Vagina (tissue), 2 donors: ENCODE measurements around the gene C6orf118. TPM values are rescaled to one million over a fixed set of nuclear protein-coding genes. Genes with fewer than 3 reads are reported as not detected.

Experiments
- DNase-seq, 2 donors: peaks; one replicate each; pipeline ENCODE4 v3.0.0-alpha.2; 2017; ENCODE audit errors: extremely low spot score in 2 of 2
- H3K27ac ChIP-seq: fragments of 200-600 bp; sonication (generic); one replicate; pipeline ENCODE4 v1.5.1; 2019
- H3K27me3 ChIP-seq: fragments of 200-600 bp; sonication (generic); one replicate; pipeline ENCODE4 v1.5.1; 2019
- H3K36me3 ChIP-seq, 2 donors: fragments of 200-600 bp; sonication (generic); one replicate each; pipeline ENCODE4 v1.5.1; 2017 to 2019
- H3K4me1 ChIP-seq: fragments of 200-600 bp; sonication (generic); one replicate; pipeline ENCODE4 v1.5.1; 2019
- H3K4me3 ChIP-seq, 2 donors: fragments of 200-600 bp; sonication (generic); 1 replicate in 1 of 2; 2 replicates in 1 of 2; pipeline ENCODE4 v1.5.1; 2016 to 2019
- H3K9me3 ChIP-seq: fragments of 200-600 bp; sonication (generic); one replicate; pipeline ENCODE4 v1.5.1; 2019
- POLR2A ChIP-seq, 2 donors: fragments of 450-650 bp; IDR thresholded peaks; one replicate each; pipeline ENCODE4 v1.6.1; 2017; ENCODE audit warnings: antibody characterized with exemption in 2 of 2, mild to moderate bottlenecking in 2 of 2, moderate library complexity in 2 of 2
- POLR2AphosphoS5 ChIP-seq, 2 donors: sonication (generic); formaldehyde crosslinking; IDR thresholded peaks; one replicate each; pipeline ENCODE4 v1.9.0; 2017; ENCODE audit warnings: antibody characterized with exemption in 2 of 2, mild to moderate bottlenecking in 2 of 2, low read depth in 1 of 2; ENCODE audit not compliant: insufficient read depth in 1 of 2
- intact Hi-C: fragments of 100-400 bp; cut with DNase I; formaldehyde crosslinking; loops from one replicate; pipeline ENCODE4 v1.15.1; 2023
- total RNA-seq: library from RNA; depleted of rRNA; stranded (reverse); fragments of >200 nt; gene quantifications from one replicate; pipeline ENCODE4 v1.2.3, GENCODE V29; 2016
- TF ChIP-seq, protein P1 (sequence below), 3 experiments: fragments of 450-650 bp in 2 of 3; fragments of 200-600 bp in 1 of 3; sonication (generic) in 1 of 3; IDR thresholded peaks; one replicate each; pipeline ENCODE4 v1.5.1; 2017 to 2019; ENCODE audit warnings: antibody characterized with exemption in 3 of 3, mild to moderate bottlenecking in 2 of 3, moderate library complexity in 2 of 3

C6orf118 gene
- total RNA-seq, 1 donor from 2014 or later = not detected

- Histone ChIP-seq H3K27me3 (no peaks in the 10 kb centered on the region), H3K9me3 (no peaks in the 10 kb centered on the region), H3K4me1 (no peaks in the 10 kb centered on the region), H3K4me3 (no peak overlapping the region), H3K36me3 (no peaks in the 10 kb centered on the region), H3K27ac (no peak overlapping the region)
- TF ChIP-seq POLR2A (IDR thresholded peaks at IDR 0.05) = no peak
- TF ChIP-seq POLR2AphosphoS5 (IDR thresholded peaks at IDR 0.05; ENCODE audit: insufficient read depth in 1 of 2, low read depth in 1 of 2) = no peak
- TF ChIP-seq, protein P1, sequence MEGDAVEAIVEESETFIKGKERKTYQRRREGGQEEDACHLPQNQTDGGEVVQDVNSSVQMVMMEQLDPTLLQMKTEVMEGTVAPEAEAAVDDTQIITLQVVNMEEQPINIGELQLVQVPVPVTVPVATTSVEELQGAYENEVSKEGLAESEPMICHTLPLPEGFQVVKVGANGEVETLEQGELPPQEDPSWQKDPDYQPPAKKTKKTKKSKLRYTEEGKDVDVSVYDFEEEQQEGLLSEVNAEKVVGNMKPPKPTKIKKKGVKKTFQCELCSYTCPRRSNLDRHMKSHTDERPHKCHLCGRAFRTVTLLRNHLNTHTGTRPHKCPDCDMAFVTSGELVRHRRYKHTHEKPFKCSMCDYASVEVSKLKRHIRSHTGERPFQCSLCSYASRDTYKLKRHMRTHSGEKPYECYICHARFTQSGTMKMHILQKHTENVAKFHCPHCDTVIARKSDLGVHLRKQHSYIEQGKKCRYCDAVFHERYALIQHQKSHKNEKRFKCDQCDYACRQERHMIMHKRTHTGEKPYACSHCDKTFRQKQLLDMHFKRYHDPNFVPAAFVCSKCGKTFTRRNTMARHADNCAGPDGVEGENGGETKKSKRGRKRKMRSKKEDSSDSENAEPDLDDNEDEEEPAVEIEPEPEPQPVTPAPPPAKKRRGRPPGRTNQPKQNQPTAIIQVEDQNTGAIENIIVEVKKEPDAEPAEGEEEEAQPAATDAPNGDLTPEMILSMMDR (IDR thresholded peaks at IDR 0.05) = no peak
- intact Hi-C loops = no loop called here
- DNase-seq = no peak
Measured at GRCh38 chr6:165268987-165269386, 40.4 kb downstream of the C6orf118 start.

- DNase-seq = no peak
- Histone ChIP-seq H3K4me3 (no peak overlapping the region), H3K36me3 (no peaks in the 10 kb centered on the region), H3K4me1 (no peaks in the 10 kb centered on the region), H3K9me3 (no peaks in the 10 kb centered on the region), H3K27me3 (no peaks in the 10 kb centered on the region), H3K27ac (no peak overlapping the region)
- no peak for TF ChIP-seq POLR2A (IDR thresholded peaks at IDR 0.05)
- no peak for TF ChIP-seq POLR2AphosphoS5 (IDR thresholded peaks at IDR 0.05; ENCODE audit: insufficient read depth in 1 of 2, low read depth in 1 of 2)
- TF ChIP-seq, protein P1 (IDR thresholded peaks at IDR 0.05) = no peak
- intact Hi-C loops = no loop called here
Measured at GRCh38 chr6:165266621-165267020, 42.8 kb downstream of the C6orf118 start.

- Histone ChIP-seq H3K4me1 (no peaks in the 10 kb centered on the region), H3K9me3 (no peaks in the 10 kb centered on the region), H3K4me3 (no peak overlapping the region), H3K27me3 (no peaks in the 10 kb centered on the region), H3K27ac (no peak overlapping the region), H3K36me3 (no peaks in the 10 kb centered on the region)
- no peak for TF ChIP-seq POLR2AphosphoS5 (IDR thresholded peaks at IDR 0.05; ENCODE audit: insufficient read depth in 1 of 2, low read depth in 1 of 2)
- no peak for TF ChIP-seq POLR2A (IDR thresholded peaks at IDR 0.05)
- TF ChIP-seq, protein P1 (IDR thresholded peaks at IDR 0.05) = no peak
- intact Hi-C loops = no loop called here
- no peak for DNase-seq
Measured at GRCh38 chr6:165266191-165266590, 43.2 kb downstream of the C6orf118 start.

GRCh38 chr6:165260462-165260861 is 48.9 kb downstream of the C6orf118 start:
- no peaks in the 10 kb centered on the region for H3K36me3 ChIP-seq
- H3K4me1 ChIP-seq = no peaks in the 10 kb centered on the region
- no peak for DNase-seq
- H3K4me3 ChIP-seq = no peak overlapping the region
- no peaks in the 10 kb centered on the region for H3K9me3 ChIP-seq
- H3K27ac ChIP-seq = no peak overlapping the region
- H3K27me3 ChIP-seq = no peaks in the 10 kb centered on the region
- intact Hi-C loops = no loop called here
- TF ChIP-seq, protein P1 (IDR thresholded peaks at IDR 0.05) = no peak
- no peak for TF ChIP-seq POLR2AphosphoS5 (IDR thresholded peaks at IDR 0.05; ENCODE audit: insufficient read depth in 1 of 2, low read depth in 1 of 2)
- no peak for TF ChIP-seq POLR2A (IDR thresholded peaks at IDR 0.05)

- Histone ChIP-seq H3K4me3 (no peak overlapping the region), H3K27ac (no peak overlapping the region), H3K27me3 (no peaks in the 10 kb centered on the region), H3K4me1 (no peaks in the 10 kb centered on the region), H3K9me3 (no peaks in the 10 kb centered on the region), H3K36me3 (no peaks in the 10 kb centered on the region)
- TF ChIP-seq, protein P1 (IDR thresholded peaks at IDR 0.05) = no peak
- TF ChIP-seq POLR2AphosphoS5 (IDR thresholded peaks at IDR 0.05; ENCODE audit: insufficient read depth in 1 of 2, low read depth in 1 of 2) (no peak), POLR2A (IDR thresholded peaks at IDR 0.05) (no peak)
- no peak for DNase-seq
- intact Hi-C loops = no loop called here
Measured at GRCh38 chr6:165249808-165250207, 59.6 kb downstream of the C6orf118 start.
